SK-N-SH (cell line): ENCODE data around the gene AGRN. TPM values are rescaled to one million over a fixed set of nuclear protein-coding genes. Genes with fewer than 3 reads are reported as not detected.
A peak's percentile ranks its signal among the peaks of the same experiment; 100 is the strongest.

Experiments
- CTCF ChIA-PET: fragments of 300-600, 350-600 bp; formaldehyde crosslinking; extraction: SDS; loops from one replicate; lab custom pipeline; 2021; lab: Yijun Ruan, JAX
- POLR2A ChIA-PET: fragments of 350-600 bp; sonication (Branson Sonifier 250); formaldehyde crosslinking; extraction: SDS; loops from one replicate; lab custom pipeline; 2020; ENCODE audit warnings: antibody characterized with exemption, inconsistent platforms; lab: Yijun Ruan, JAX
- DNase-seq: peaks from one replicate; pipeline ENCODE4 v3.0.0; 2012
- H2AFZ ChIP-seq: fragments of 200-600 bp; sonication (generic); 2 replicates; pipeline ENCODE4 v1.8.1; 2016; ENCODE audit warnings: antibody characterized with exemption, mild to moderate bottlenecking, low read depth
- H3F3A ChIP-seq: fragments of 200-600 bp; sonication (generic); replicated peaks from 2 replicates; pipeline ENCODE3; 2016; ENCODE audit warnings: antibody characterized with exemption, mild to moderate bottlenecking; ENCODE audit not compliant: insufficient read depth
- H3K27ac ChIP-seq, 2 experiments: fragments of 200-500 bp in 1 of 2; fragments of 200-600 bp in 1 of 2; sonication (Bioruptor generic) in 1 of 2; sonication (generic), shearing (Covaris generic) in 1 of 2; 2 replicates each; pipeline versions ENCODE4 v1.5.1 to v1.6.1; 2014 to 2016; ENCODE audit warnings: low read depth in 2 of 2, inconsistent platforms in 1 of 2, low read length in 1 of 2, mild to moderate bottlenecking in 1 of 2, mixed read lengths in 1 of 2
- H3K27me3 ChIP-seq: fragments of 200-600 bp; sonication (generic), shearing (Covaris generic); 2 replicates; pipeline ENCODE4 v1.6.1; 2016; ENCODE audit warnings: mixed run types; ENCODE audit not compliant: insufficient read depth
- H3K36me3 ChIP-seq, 2 experiments: fragments of 200-500 bp in 1 of 2; fragments of 200-600 bp in 1 of 2; sonication (Bioruptor generic) in 1 of 2; sonication (generic) in 1 of 2; replicated peaks in 1 of 2; 2 replicates each; pipeline versions ENCODE3 to v1.5.1; 2014 to 2016; ENCODE audit warnings: low read length in 1 of 2, mild to moderate bottlenecking in 1 of 2; ENCODE audit not compliant: insufficient read depth in 2 of 2, control insufficient read depth in 1 of 2
- H3K4me1 ChIP-seq, 2 experiments: fragments of 200-500 bp in 1 of 2; fragments of 200-600 bp in 1 of 2; sonication (Bioruptor generic) in 1 of 2; sonication (generic), shearing (Covaris generic) in 1 of 2; 2 replicates each; pipeline versions ENCODE4 v1.5.1 to v1.6.1; 2014 to 2016; ENCODE audit warnings: low read depth in 1 of 2, low read length in 1 of 2, mixed run types in 1 of 2; ENCODE audit not compliant: insufficient read depth in 2 of 2, control insufficient read depth in 1 of 2
- H3K4me2 ChIP-seq: fragments of 200-600 bp; sonication (generic), shearing (Covaris generic); 2 replicates; pipeline ENCODE4 v1.6.1; 2017; ENCODE audit warnings: mixed run types
- H3K4me3 ChIP-seq, 2 experiments: fragments of 200-500 bp in 1 of 2; fragments of 200-600 bp in 1 of 2; sonication (Bioruptor generic) in 1 of 2; sonication (generic), shearing (Covaris generic) in 1 of 2; 2 replicates each; pipeline versions ENCODE4 v1.5.1 to v1.8.1; 2014 to 2016; ENCODE audit warnings: low read depth in 2 of 2, inconsistent platforms in 1 of 2, low read length in 1 of 2, mild to moderate bottlenecking in 1 of 2, mixed read lengths in 1 of 2, moderate library complexity in 1 of 2
- H3K79me2 ChIP-seq: fragments of 200-600 bp; sonication (generic); 2 replicates; pipeline ENCODE4 v1.8.1; 2017; ENCODE audit warnings: mild to moderate bottlenecking; ENCODE audit not compliant: insufficient read depth
- H3K9ac ChIP-seq: fragments of 200-600 bp; sonication (generic); 2 replicates; pipeline ENCODE4 v1.6.1; 2017; ENCODE audit warnings: mixed run types
- H3K9me2 ChIP-seq: fragments of 200-600 bp; sonication (generic); 2 replicates; pipeline ENCODE4 v1.6.1; 2017; ENCODE audit warnings: mixed run types
- H3K9me3 ChIP-seq: fragments of 200-600 bp; sonication (generic); 2 replicates; pipeline ENCODE4 v1.6.1; 2017; ENCODE audit warnings: mixed run types, mild to moderate bottlenecking, moderate library complexity
- H4K20me1 ChIP-seq: fragments of 200-600 bp; sonication (generic); 2 replicates; pipeline ENCODE4 v1.6.1; 2017; ENCODE audit warnings: mild to moderate bottlenecking, mixed run types; ENCODE audit not compliant: insufficient read depth
- CTCF ChIP-seq: fragments of 200-600 bp; sonication (generic); IDR thresholded peaks from 2 replicates; pipeline ENCODE4 v1.6.1; 2017; ENCODE audit warnings: antibody characterized with exemption, mild to moderate bottlenecking, moderate library complexity
- ELF1 ChIP-seq: IDR thresholded peaks from 2 replicates; pipeline ENCODE4 v1.4.0; 2012
- FOSL2 ChIP-seq: IDR thresholded peaks from 2 replicates; pipeline ENCODE4 v1.4.0; 2012; ENCODE audit warnings: low read depth, mild to moderate bottlenecking, moderate library complexity, borderline replicate concordance
- FOXJ3 ChIP-seq: sonication (generic); formaldehyde crosslinking; IDR thresholded peaks from 2 replicates; pipeline ENCODE4 v1.5.1; 2020; ENCODE audit warnings: mild to moderate bottlenecking, missing genetic modification reagents
- FOXM1 ChIP-seq: IDR thresholded peaks from 2 replicates; pipeline ENCODE4 v1.4.0; 2012; ENCODE audit warnings: low read depth, mild to moderate bottlenecking
- GABPA ChIP-seq: IDR thresholded peaks from 2 replicates; pipeline ENCODE4 v1.4.0; 2012; ENCODE audit warnings: low read depth, mild to moderate bottlenecking
- GATA2 ChIP-seq: sonication (generic); formaldehyde crosslinking; IDR thresholded peaks from 2 replicates; pipeline ENCODE4 v1.5.0; 2020; ENCODE audit warnings: mild to moderate bottlenecking, missing genetic modification reagents
- IRF3 ChIP-seq: fragments of 150-350 bp; IDR thresholded peaks from 2 replicates; pipeline ENCODE4 v1.6.1; 2016; ENCODE audit warnings: mild to moderate bottlenecking, low read depth, low read length
- JUND ChIP-seq: IDR thresholded peaks from 2 replicates; pipeline ENCODE4 v1.4.0; 2012
- NFIC ChIP-seq: IDR thresholded peaks from 2 replicates; pipeline ENCODE4 v1.4.0; 2012; ENCODE audit warnings: borderline replicate concordance
- NRF1 ChIP-seq: IDR thresholded peaks from 2 replicates; pipeline ENCODE4 v1.6.1; 2012; ENCODE audit warnings: low read depth, mild to moderate bottlenecking, low read length
- POLR2AphosphoS5 ChIP-seq: IDR thresholded peaks from 2 replicates; pipeline ENCODE4 v1.6.1; 2012; ENCODE audit warnings: low read depth, low read length
- RCOR1 ChIP-seq: fragments of 150-350 bp; IDR thresholded peaks from 2 replicates; pipeline ENCODE4 v1.6.1; 2017; ENCODE audit warnings: antibody characterized with exemption, low read length
- TAF1 ChIP-seq: IDR thresholded peaks from 2 replicates; pipeline ENCODE4 v1.6.1; 2012; ENCODE audit warnings: low read depth, mild to moderate bottlenecking, low read length, moderate library complexity, borderline replicate concordance
- TCF12 ChIP-seq: IDR thresholded peaks from 2 replicates; pipeline ENCODE4 v1.4.0; 2012
- TEAD4 ChIP-seq: IDR thresholded peaks from 2 replicates; pipeline ENCODE4 v1.4.0; 2012; ENCODE audit warnings: mild to moderate bottlenecking, borderline replicate concordance; ENCODE audit not compliant: insufficient read depth
- WGBS: methylation state at CpG from one replicate; pipeline ENCODE4 v1.1.6; 2017; ENCODE audit warnings: low lambda C conversion rate; 5-methylcytosine and 5-hydroxymethylcytosine counted together
- polyA plus RNA-seq, 3 experiments: library from polyadenylated mRNA; depleted of rRNA; stranded (reverse); fragments of >200 nt; gene quantifications; 2 replicates each; pipeline ENCODE4 v1.2.3, GENCODE V29; 2012

AGRN gene
- polyA plus RNA-seq, 1 of the 3 experiments (the other 2 are of a cell fraction): 31.6 TPM

GRCh38 chr1:1086911-1087341 is 67.0 kb downstream of the AGRN start:
- POLR2A ChIA-PET: no interaction called here
- no peak overlapping the region for H3K9ac ChIP-seq
- H3K79me2 ChIP-seq: no peaks in the 10 kb centered on the region
- no peaks in the 10 kb centered on the region for H3F3A ChIP-seq
- no peaks in the 10 kb centered on the region for H3K36me3 ChIP-seq
- no peaks in the 10 kb centered on the region for H4K20me1 ChIP-seq
- H3K9me3 ChIP-seq: no peaks in the 10 kb centered on the region
- no peaks in the 10 kb centered on the region for H3K4me1 ChIP-seq
- no peak overlapping the region for H3K27ac ChIP-seq
- DNase-seq: peak; percentile 23
- 98% methylated on average over 12 of the region's 17 CpGs for WGBS
- no peak overlapping the region for H2AFZ ChIP-seq
- H3K4me2 ChIP-seq: no peak overlapping the region
- CTCF ChIA-PET: interaction anchor here (1.0 kb wide), 1 partner anchor 13 kb away, joined by 3 read pairs; the partner anchor contains the start of gene RNF223
- no peaks in the 10 kb centered on the region for H3K27me3 ChIP-seq
- no peak overlapping the region for H3K4me3 ChIP-seq
- no peaks in the 10 kb centered on the region for H3K9me2 ChIP-seq
- TF ChIP-seq TAF1: no peak

- 94% methylated on average over 31 of the region's 38 CpGs for WGBS
- POLR2A ChIA-PET: no interaction called here
- H3K4me2 ChIP-seq: no peak overlapping the region
Observed at GRCh38 chr1:1087351-1088028, 67.6 kb downstream of the AGRN start.

GRCh38 chr1:1088029-1088800 is 68.3 kb downstream of the AGRN start:
- no peaks in the 10 kb centered on the region for H3K9me3 ChIP-seq
- no peaks in the 10 kb centered on the region for H4K20me1 ChIP-seq
- no peaks in the 10 kb centered on the region for H3K36me3 ChIP-seq
- no peak overlapping the region for H3K27ac ChIP-seq
- H3K4me3 ChIP-seq: no peak overlapping the region
- DNase-seq: peak; percentile 51
- no peaks in the 10 kb centered on the region for H3F3A ChIP-seq
- no peaks in the 10 kb centered on the region for H3K9me2 ChIP-seq
- H3K4me2 ChIP-seq: no peak overlapping the region
- WGBS: 93% methylated on average over 20 of the region's 39 CpGs
- no peaks in the 10 kb centered on the region for H3K27me3 ChIP-seq
- H3K4me1 ChIP-seq: no peaks in the 10 kb centered on the region
- ChIA-PET POLR2A (no interaction called here), CTCF (no interaction called here)
- no peak overlapping the region for H3K9ac ChIP-seq
- H3K79me2 ChIP-seq: no peaks in the 10 kb centered on the region
- H2AFZ ChIP-seq: no peak overlapping the region
- TF ChIP-seq FOSL2: no peak
- no peak for TF ChIP-seq GABPA
- TF ChIP-seq RCOR1: no peak
- TF ChIP-seq GATA2 (CRISPR knock-in tag): no peak
- TF ChIP-seq FOXM1: no peak
- TF ChIP-seq NRF1: no peak
- no peak for TF ChIP-seq TAF1
- no peak for TF ChIP-seq ELF1
- no peak for TF ChIP-seq POLR2AphosphoS5
- no peak for TF ChIP-seq FOXJ3 (CRISPR knock-in tag)
- no peak for TF ChIP-seq TCF12
- TF ChIP-seq CTCF: no peak
- TF ChIP-seq IRF3: no peak

More at GRCh38 chr1:1087351-1088028, 67.6 kb downstream of the AGRN start:
- Histone ChIP-seq H3K27me3 (no peaks in the 10 kb centered on the region), H4K20me1 (no peaks in the 10 kb centered on the region), H3K9me2 (no peaks in the 10 kb centered on the region), H3K9ac (no peak overlapping the region), H3K4me3 (no peak overlapping the region), H3F3A (no peaks in the 10 kb centered on the region), H3K4me1 (no peaks in the 10 kb centered on the region), H3K9me3 (no peaks in the 10 kb centered on the region), H3K36me3 (no peaks in the 10 kb centered on the region), H3K79me2 (no peaks in the 10 kb centered on the region), H3K27ac (no peak overlapping the region), H2AFZ (no peak overlapping the region)
- TF ChIP-seq TEAD4 (no peak), FOSL2 (no peak), JUND (no peak), GATA2 (CRISPR knock-in tag) (no peak), NFIC (no peak), TCF12 (no peak)
- CTCF ChIA-PET: no interaction called here
- peak; percentile 18 for DNase-seq
